Activated CD4-positive, CD25-positive, alpha-beta regulatory T cell (primary cell): ENCODE measurements around the gene FOXP4.
A peak's percentile ranks its signal among the peaks of the same experiment; 100 is the strongest.

Source experiments
- DNase-seq, 4 experiments: peaks; one replicate each; lab custom pipeline; 2025; lab: John Stamatoyannopoulos, UW

Gene FOXP4

DNA sequence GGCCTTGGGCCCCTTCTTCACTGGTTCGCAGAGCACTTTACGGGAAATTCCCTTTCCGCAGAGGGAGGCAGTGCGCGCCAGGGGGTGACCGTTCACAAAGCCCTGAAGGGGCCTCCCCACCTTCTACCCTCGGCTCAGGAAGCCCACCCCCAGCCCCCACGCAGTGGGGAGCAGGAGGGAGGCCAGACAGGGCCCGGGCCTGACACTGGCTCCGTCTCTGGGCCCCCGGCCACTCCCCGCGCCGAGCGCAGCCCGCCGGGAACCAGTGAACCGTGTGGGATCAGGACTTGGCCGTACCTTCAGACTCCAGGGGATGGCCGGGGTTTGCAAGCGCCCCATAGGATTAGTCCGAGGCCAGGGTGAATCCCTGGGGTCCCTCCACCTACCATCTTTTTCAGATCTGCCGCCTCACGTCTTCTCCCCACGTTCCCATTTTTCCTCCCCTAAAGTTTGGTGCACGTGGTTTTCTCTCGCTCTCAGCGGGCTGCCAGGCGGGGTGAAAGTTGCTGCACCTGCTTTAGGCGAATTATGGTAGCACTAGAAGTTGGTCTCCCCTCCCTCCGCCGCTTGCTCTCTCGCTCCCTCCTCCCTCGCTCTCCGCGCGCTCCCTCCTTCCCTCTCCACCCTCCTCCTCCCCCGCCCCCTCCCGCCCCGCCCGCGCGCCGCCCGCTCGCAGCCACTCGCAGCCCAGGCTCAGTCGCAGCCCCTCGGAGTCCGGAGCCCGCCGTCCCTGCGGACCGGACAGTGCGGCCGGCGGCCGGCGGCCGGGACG lies at the start of gene FOXP4:
Gene FOXP4, plus strand, starts transcription at position 679 of the 772 bp plus-strand sequence. CDS start 19,380 bp downstream, outside the sequence.
- DNase-seq, result peak; percentile 52 to 74 (median 65)

DNA sequence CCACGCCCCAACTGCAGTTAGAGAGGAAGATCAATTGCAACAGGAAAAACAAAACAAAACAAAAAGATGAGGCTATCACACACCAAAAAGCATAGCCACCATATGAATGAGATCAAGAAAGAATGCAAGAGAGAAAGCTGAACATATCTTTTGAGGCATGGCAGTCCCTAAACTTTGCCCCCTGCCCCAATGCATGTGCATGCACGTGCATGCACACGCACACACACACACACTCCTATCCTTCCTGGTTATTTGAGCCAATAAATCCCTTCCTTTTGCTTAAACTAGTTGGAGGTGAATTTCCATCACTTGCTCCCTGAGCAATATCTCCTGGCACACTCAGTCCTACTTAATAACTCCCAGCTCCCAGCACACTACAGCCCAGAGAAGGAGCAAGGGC lies 48.6 kb upstream of the FOXP4 start:
- no peak for DNase-seq

- no peak for DNase-seq
These were observed 48.2 kb upstream of the FOXP4 start for GRCh38 chr6:41497994-41498393.

GRCh38 chr6:41498968-41499599 lies 47.1 kb upstream of the FOXP4 start:
- no peak for DNase-seq

DNA sequence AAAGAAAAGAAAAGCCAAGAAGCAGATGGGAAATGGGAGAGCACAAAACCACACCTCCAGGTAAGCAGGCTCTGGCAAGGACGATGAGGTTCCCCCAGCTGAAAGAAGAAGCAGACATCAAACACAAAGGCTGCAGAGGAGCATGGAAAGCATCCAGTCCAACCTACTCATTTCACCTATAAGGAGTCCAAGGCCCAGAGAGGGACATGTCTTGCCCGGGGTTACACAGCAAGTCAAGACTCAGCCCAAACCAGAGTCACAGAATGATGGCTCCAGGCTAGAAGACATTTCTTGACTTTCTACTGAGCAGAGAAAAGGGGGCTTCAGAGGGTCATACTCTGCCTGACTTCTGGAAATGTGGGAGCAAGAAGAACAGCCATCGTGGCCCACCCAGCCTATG lies 45.6 kb upstream of the FOXP4 start:
- DNase-seq, result no peak

- no peak for DNase-seq
These were observed 43.6 kb upstream of the FOXP4 start for GRCh38 chr6:41502566-41502916.

- no peak for DNase-seq
These were observed 43.1 kb upstream of the FOXP4 start for GRCh38 chr6:41502917-41503671.

GRCh38 chr6:41503827-41504465 lies 42.2 kb upstream of the FOXP4 start:
- DNase-seq, result no peak

GRCh38 chr6:41504466-41505121 lies 41.6 kb upstream of the FOXP4 start:
- DNase-seq, result no peak

DNA sequence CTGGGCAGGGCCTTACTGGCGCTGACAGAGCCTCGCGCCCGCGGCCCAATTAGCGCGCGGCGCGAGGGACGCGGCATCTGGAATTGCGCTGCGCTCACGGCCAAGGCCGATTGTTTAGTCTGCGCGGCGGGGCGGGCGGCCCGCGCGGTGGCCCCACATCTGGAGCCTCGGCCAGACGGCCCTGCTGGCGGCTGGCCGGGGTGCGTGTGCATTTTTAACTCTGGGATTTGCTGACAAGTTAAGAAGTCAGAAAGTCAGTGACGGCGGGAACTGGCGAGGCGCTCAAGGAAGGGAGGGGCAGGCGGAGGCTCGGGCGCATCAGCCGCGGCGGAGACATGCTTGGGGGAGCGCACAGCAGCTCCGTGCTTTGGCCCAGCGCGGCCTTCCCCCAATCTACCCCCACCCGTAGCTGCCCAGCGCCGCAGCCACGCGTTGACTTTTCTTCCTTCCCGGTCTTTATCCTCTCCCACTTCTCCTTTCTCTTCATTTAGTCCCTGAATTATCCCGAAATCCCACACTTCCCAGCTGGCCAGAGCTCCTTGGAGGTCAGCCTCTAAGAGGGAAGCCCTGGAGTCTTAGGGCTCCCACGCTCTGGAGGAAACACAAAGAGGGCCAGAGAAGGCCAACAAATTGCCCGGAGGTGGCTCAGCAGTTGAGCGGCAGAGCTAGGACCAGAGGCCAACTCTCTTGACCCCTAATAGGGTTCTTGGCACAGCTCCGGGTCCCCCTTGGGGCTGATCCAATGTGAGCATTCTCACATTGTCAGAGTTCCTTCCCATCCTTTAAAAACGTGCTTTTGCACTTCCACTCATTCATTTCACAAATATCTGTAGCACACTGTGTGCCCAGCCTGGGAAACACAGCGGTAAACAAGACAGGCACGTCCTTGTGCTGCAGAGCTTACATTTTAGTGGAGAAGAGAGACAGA lies 40.8 kb upstream of the FOXP4 start:
- no peak for DNase-seq

DNA sequence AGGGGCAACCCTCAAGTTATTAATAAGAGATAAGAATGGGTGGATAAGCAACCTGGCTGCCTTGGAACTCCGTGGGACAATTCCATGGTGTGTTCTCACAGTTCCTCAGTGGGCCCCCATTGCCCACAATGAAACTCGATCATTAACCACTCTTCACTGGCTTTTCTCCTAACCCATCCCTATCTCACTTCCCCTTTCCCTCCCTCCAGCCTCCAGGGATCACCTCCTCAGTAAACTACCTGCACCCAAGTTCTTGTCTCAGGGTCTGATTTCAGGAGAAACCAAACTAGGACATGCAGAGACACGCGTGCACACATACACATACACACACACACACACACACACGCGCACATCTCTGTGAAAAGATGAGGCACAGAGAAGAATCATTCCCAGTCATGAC lies 37.7 kb upstream of the FOXP4 start:
- DNase-seq, result no peak

- DNase-seq, result no peak
These were observed 36.6 kb upstream of the FOXP4 start for GRCh38 chr6:41509580-41509979.

DNA sequence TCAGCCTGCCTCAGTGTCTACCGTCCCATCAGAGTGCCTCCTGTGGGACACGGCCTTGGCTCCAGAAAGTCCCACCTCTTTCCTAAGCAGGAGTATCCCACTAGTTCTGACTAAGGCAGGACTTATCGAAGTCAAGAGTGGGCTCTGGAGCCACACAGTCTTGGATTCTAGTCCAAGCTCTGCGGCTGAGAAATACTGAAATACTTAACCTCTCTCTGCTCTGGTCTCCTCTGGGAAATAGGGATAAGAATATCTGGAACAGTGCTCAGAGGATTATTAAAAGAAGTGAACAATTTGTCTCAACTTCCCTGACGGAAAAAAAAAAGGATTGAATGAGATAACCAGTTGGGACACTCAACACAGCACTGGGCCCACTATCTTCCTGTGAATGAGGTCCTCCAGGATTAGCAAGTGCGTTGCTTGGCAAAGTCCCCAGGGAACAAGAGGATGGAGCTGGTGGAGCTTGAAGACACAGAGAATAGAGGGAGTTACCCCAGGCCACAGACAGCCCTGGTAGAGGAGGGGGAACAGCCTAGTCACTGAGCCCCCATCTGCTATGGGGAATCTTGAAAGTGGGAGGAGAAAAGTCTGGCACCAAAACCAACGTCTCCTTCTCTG lies 34.6 kb upstream of the FOXP4 start:
- no peak for DNase-seq

GRCh38 chr6:41512146-41512701 lies 34.0 kb upstream of the FOXP4 start:
- DNase-seq, result no peak

- DNase-seq, result no peak
These were observed 30.2 kb upstream of the FOXP4 start for GRCh38 chr6:41515995-41516394.

DNA sequence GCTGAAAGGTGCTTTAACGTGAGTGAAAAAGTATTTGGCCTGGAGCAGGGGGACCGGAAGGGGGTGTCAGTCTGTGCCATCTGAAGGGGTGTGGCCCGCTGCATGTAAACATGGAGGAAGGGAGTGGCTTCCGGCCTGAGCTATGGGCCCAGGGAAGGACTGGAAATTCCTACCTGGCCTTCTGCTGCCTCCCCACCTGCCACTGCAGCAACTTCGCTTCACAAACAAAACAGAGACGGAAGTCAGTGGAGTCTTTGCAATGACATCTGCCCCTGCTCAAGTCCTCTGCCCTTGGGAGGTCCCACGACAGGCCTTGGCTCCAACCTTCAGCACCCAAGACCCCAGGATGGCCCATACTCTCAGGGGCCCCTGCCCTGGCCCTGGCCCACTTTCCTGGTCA lies 28.1 kb upstream of the FOXP4 start:
- DNase-seq, result no peak

GRCh38 chr6:41519305-41519744 lies 26.9 kb upstream of the FOXP4 start:
- no peak for DNase-seq

GRCh38 chr6:41519745-41520699 lies 26.2 kb upstream of the FOXP4 start:
- no peak for DNase-seq
